Smooth muscle cell (in vitro differentiated cells): ENCODE measurements around the gene SNRPD3. TPM values are rescaled to one million over a fixed set of nuclear protein-coding genes. Genes with fewer than 3 reads are reported as not detected.
"Not testable (repeated sequence)": the region's sequence is repeated elsewhere in the genome, so short reads cannot be mapped to it uniquely, and the experiment has no call there.

Source experiments
- DNase-seq: peaks from one replicate; lab custom pipeline; 2025; ENCODE audit not compliant: unreplicated experiment; lab: John Stamatoyannopoulos, UW
- H2AFZ ChIP-seq: fragments of 200-600 bp; sonication (generic); 2 replicates; pipeline ENCODE4 v1.6.0; 2016; ENCODE audit warnings: antibody characterized with exemption, low read depth, mild to moderate bottlenecking
- H3F3A ChIP-seq: fragments of 200-600 bp; sonication (generic); 2 replicates; pipeline ENCODE4 v1.6.0; 2017; ENCODE audit warnings: antibody characterized with exemption, low read depth
- H3K27ac ChIP-seq: fragments of 200-600 bp; sonication (generic); 2 replicates; pipeline ENCODE4 v1.5.1; 2016; ENCODE audit warnings: low read depth, mild to moderate bottlenecking
- H3K27me3 ChIP-seq: fragments of 200-600 bp; sonication (generic); 2 replicates; pipeline ENCODE4 v1.6.1; 2016; ENCODE audit warnings: low read depth, mild to moderate bottlenecking
- H3K36me3 ChIP-seq: fragments of 200-600 bp; sonication (generic); 2 replicates; pipeline ENCODE4 v1.5.1; 2016; ENCODE audit warnings: low read depth
- H3K4me1 ChIP-seq: fragments of 200-600 bp; sonication (generic); 2 replicates; pipeline ENCODE4 v1.5.1; 2016; ENCODE audit warnings: low read depth
- H3K4me2 ChIP-seq: fragments of 200-600 bp; sonication (generic); 2 replicates; pipeline ENCODE4 v1.6.0; 2016; ENCODE audit warnings: mild to moderate bottlenecking
- H3K4me3 ChIP-seq: fragments of 200-600 bp; sonication (generic); 2 replicates; pipeline ENCODE4 v1.5.1; 2016; ENCODE audit warnings: mild to moderate bottlenecking
- H3K79me2 ChIP-seq: fragments of 200-600 bp; sonication (generic); 2 replicates; pipeline ENCODE4 v1.6.0; 2016; ENCODE audit warnings: low read depth, mild to moderate bottlenecking
- H3K9ac ChIP-seq: fragments of 200-600 bp; sonication (generic); 2 replicates; pipeline ENCODE4 v1.6.0; 2016; ENCODE audit warnings: low read depth
- H3K9me3 ChIP-seq: fragments of 200-600 bp; sonication (generic); replicated peaks from 2 replicates; pipeline ENCODE4 v1.5.1; 2016; ENCODE audit warnings: low read depth
- H4K20me1 ChIP-seq: fragments of 200-600 bp; sonication (generic); 2 replicates; pipeline ENCODE4 v1.6.0; 2016; ENCODE audit warnings: low read depth
- WGBS: methylation state at CpG from one replicate; pipeline ENCODE4 v1.1.7; 2016; ENCODE audit warnings: low lambda C conversion rate; 5-methylcytosine and 5-hydroxymethylcytosine counted together
- polyA plus RNA-seq: library from polyadenylated mRNA; unstranded; fragments of >200 nt; fragmentation: Nextera tagmentation; extraction: Ambion mirVana; gene quantifications from 2 replicates; pipeline ENCODE4 v1.2.1, GENCODE V29; 2016
- total RNA-seq: library from RNA; depleted of rRNA; stranded (reverse); fragments of >200 nt; gene quantifications from 2 replicates; pipeline ENCODE4 v1.2.3, GENCODE V29; 2014

SNRPD3 gene
- total and polyA plus RNA-seq, 2 experiments from 2014 or later: 97.6 to 114 TPM

DNA sequence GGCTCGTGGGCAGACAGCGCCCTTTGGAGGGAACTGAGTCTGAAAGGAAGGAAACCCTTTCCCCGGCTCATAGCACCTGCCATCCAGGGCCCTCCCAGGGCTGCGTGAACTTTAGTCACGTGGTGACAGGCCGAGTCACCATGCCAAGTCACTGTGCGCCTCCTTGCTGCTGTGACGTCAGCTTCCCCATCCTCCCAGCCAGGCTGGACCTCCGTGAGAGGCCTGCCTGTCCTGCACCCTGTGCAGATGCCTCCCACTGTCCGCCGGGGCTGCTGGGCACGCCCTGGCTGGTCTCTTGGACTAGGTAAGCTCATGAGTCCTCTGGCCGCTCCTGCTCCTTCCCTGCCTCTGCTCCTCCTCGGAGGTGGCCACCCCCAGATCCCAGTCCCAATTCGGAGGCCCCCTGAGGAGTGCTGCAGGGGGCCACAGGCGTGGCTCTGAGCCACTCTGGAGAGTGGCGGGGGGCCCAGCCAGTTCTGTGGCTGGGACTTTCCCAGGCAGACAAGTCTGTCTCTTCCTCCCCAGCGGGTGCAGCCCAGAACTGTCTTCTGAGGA, 51.7 kb downstream of the SNRPD3 start:
- not testable (repeated sequence) for H3F3A ChIP-seq, H3K4me2 ChIP-seq, H3K9me3 ChIP-seq, DNase-seq, H3K9ac ChIP-seq, H2AFZ ChIP-seq, H3K27ac ChIP-seq, H3K36me3 ChIP-seq, H4K20me1 ChIP-seq, H3K79me2 ChIP-seq, H3K4me3 ChIP-seq, H3K27me3 ChIP-seq
- 86% methylated on average over 18 of the region's 18 CpGs for WGBS
- peaks cover 12% of the 10 kb centered on the region for H3K4me1 ChIP-seq

- H3K9me3 ChIP-seq, H3K9ac ChIP-seq, H3K36me3 ChIP-seq, H3K27ac ChIP-seq, H2AFZ ChIP-seq, H4K20me1 ChIP-seq, H3K79me2 ChIP-seq, H3F3A ChIP-seq, DNase-seq, H3K4me1 ChIP-seq, H3K27me3 ChIP-seq, H3K4me3 ChIP-seq, H3K4me2 ChIP-seq: not testable (repeated sequence)
- 95% methylated on average over 6 of the region's 6 CpGs for WGBS
These were observed 52.5 kb downstream of the SNRPD3 start for GRCh38 chr22:24608327-24608726.

DNA sequence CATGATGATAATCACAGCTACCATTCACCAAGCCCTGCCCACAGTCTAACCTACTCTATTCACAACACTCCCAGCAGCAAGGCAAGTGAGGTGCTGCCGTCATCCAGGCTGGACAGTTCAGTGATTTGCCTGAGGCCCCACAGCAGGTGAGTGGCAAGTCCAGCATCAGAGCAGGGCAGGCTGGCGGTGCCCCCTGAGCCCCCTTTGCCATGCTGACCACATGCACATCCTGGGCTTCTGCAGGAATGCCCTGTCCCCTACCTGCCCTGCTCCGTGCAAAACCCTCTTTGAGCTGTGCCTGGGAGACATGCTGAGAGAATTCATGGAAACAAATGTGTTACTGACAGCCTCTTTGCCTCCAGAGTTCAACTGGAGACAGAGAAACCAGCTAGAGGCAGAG, 54.1 kb downstream of the SNRPD3 start:
- not testable (repeated sequence) for H3K4me1 ChIP-seq, DNase-seq, H3K79me2 ChIP-seq, H3K27me3 ChIP-seq, H2AFZ ChIP-seq, H3K27ac ChIP-seq, H4K20me1 ChIP-seq, H3F3A ChIP-seq, H3K36me3 ChIP-seq, H3K9ac ChIP-seq, H3K9me3 ChIP-seq, H3K4me2 ChIP-seq, H3K4me3 ChIP-seq
- 97% methylated on average over 3 of the region's 3 CpGs for WGBS

GRCh38 chr22:24614794-24615193, 59.0 kb downstream of the SNRPD3 start:
- WGBS: 93% methylated on average over 10 of the region's 15 CpGs
- H3K36me3 ChIP-seq, H3F3A ChIP-seq, H3K4me2 ChIP-seq, H3K4me1 ChIP-seq, H3K27ac ChIP-seq, H2AFZ ChIP-seq, H3K9me3 ChIP-seq, DNase-seq, H3K79me2 ChIP-seq, H3K9ac ChIP-seq, H3K4me3 ChIP-seq, H3K27me3 ChIP-seq, H4K20me1 ChIP-seq: not testable (repeated sequence)

- H3F3A ChIP-seq, H3K36me3 ChIP-seq: not testable (repeated sequence)
These were observed 65.4 kb downstream of the SNRPD3 start for GRCh38 chr22:24621244-24621643.

DNA sequence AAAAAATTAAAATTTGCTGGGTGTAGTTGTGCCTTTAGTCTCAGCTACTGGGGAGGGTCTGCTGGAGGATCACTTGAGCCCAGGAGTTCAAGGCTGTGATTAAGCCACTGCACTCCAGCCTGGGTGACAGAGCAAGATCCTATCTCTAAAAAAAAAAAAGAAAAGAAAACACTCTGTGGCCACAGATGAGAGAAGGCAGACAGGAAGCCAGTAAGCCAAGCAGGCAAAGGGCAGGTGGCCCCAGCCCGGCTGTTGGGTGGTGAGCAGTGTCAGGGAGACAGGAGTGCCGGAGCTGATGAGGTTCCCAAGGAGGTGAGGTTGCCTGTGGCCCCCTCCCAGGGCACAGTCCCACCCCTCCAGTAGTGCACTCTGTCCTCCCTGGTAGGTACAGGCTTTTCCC, 66.8 kb downstream of the SNRPD3 start:
- 55% methylated on average over 2 of the region's 2 CpGs for WGBS

More at GRCh38 chr22:24621244-24621643, 65.4 kb downstream of the SNRPD3 start:
- not testable (repeated sequence) for H3K27me3 ChIP-seq, H3K27ac ChIP-seq, H3K4me1 ChIP-seq, H3K4me2 ChIP-seq, H3K9me3 ChIP-seq, H3K4me3 ChIP-seq, H3K79me2 ChIP-seq, H4K20me1 ChIP-seq, H3K9ac ChIP-seq, DNase-seq, H2AFZ ChIP-seq
- 84% methylated on average over 4 of the region's 5 CpGs for WGBS

More for the DNA sequence above, 66.8 kb downstream of the SNRPD3 start:
- not testable (repeated sequence) for H3K36me3 ChIP-seq, H3K4me2 ChIP-seq, H3K4me1 ChIP-seq, H2AFZ ChIP-seq, DNase-seq, H3K9me3 ChIP-seq, H3F3A ChIP-seq, H3K79me2 ChIP-seq, H3K9ac ChIP-seq, H3K4me3 ChIP-seq, H3K27me3 ChIP-seq, H4K20me1 ChIP-seq, H3K27ac ChIP-seq

Other genes starting within 250 kb of the SNRPD3 start
- 1.5 and 1.8 TPM in 2 replicates for gene ADORA2A, start 128.4 kb upstream of the SNRPD3 start, total RNA-seq
- 1.6 and 3.8 TPM in 2 replicates for gene ADORA2A, start 128.4 kb upstream of the SNRPD3 start, polyA plus RNA-seq
- gene UPB1, start 60.7 kb upstream of the SNRPD3 start, total RNA-seq: not detected in 2 replicates
- gene UPB1, start 60.7 kb upstream of the SNRPD3 start, polyA plus RNA-seq: 0.21 and 0.38 TPM in 2 replicates
- 54.3 and 64.6 TPM in 2 replicates for gene GUCD1, start 861 bp upstream of the SNRPD3 start, total RNA-seq
- 43.6 and 56.0 TPM in 2 replicates for gene GUCD1, start 861 bp upstream of the SNRPD3 start, polyA plus RNA-seq
- gene LRRC75B, start 37.1 kb downstream of the SNRPD3 start, total RNA-seq: 7.0 and 14.1 TPM in 2 replicates
- 31.8 and 33.5 TPM in 2 replicates for gene LRRC75B, start 37.1 kb downstream of the SNRPD3 start, polyA plus RNA-seq
- gene GGT1, start 47.2 kb downstream of the SNRPD3 start, total RNA-seq: 24.2 and 28.4 TPM in 2 replicates
- 38.1 and 55.5 TPM in 2 replicates for gene GGT1, start 47.2 kb downstream of the SNRPD3 start, polyA plus RNA-seq
- gene PIWIL3, start 218.7 kb downstream of the SNRPD3 start, total RNA-seq: 0.04 and 0.36 TPM in 2 replicates
- gene PIWIL3, start 218.7 kb downstream of the SNRPD3 start, polyA plus RNA-seq: not detected in 2 replicates